Skeletal muscle tissue (tissue), 4 donors: ENCODE data around the gene ZNF398. TPM values are rescaled to one million over a fixed set of nuclear protein-coding genes. Genes with fewer than 3 reads are reported as not detected.

Source experiments
- H3K27ac ChIP-seq: one replicate; pipeline ENCODE4 v1.7.0; 2013; ENCODE audit warnings: mild to moderate bottlenecking, low read depth, low read length, inconsistent platforms
- H3K27me3 ChIP-seq, 3 donors: one replicate each; pipeline ENCODE4 v1.7.0; 2013; ENCODE audit warnings: low read length in 3 of 3; ENCODE audit not compliant: control insufficient read depth in 3 of 3, insufficient read depth in 3 of 3
- H3K36me3 ChIP-seq, 3 donors: one replicate each; pipeline ENCODE4 v1.7.0; 2013; ENCODE audit warnings: low read length in 3 of 3; ENCODE audit not compliant: control insufficient read depth in 3 of 3, insufficient read depth in 3 of 3
- H3K4me1 ChIP-seq, 3 donors: one replicate each; pipeline ENCODE4 v1.7.0; 2013; ENCODE audit warnings: low read length in 3 of 3, mild to moderate bottlenecking in 3 of 3; ENCODE audit not compliant: control insufficient read depth in 3 of 3, insufficient read depth in 3 of 3
- H3K4me3 ChIP-seq, 3 donors: one replicate each; pipeline ENCODE4 v1.7.0; 2013; ENCODE audit warnings: low read length in 3 of 3
- H3K9ac ChIP-seq, 3 donors: one replicate each; pipeline ENCODE4 v1.7.0; 2013; ENCODE audit warnings: low read length in 3 of 3, mild to moderate bottlenecking in 3 of 3, moderate library complexity in 2 of 3, low read depth in 1 of 3
- H3K9me3 ChIP-seq, 3 donors: one replicate each; pipeline ENCODE4 v1.7.0; 2013; ENCODE audit warnings: low read length in 3 of 3; ENCODE audit not compliant: control insufficient read depth in 3 of 3
- total RNA-seq: library from RNA; depleted of rRNA; stranded (reverse); fragments of >200 nt; gene quantifications from one replicate; pipeline ENCODE4 v1.2.3, GENCODE V29; 2014
- donor health status: Osteomylitis.

ZNF398 gene
- total RNA-seq, 1 donor from 2014 or later: 9.4 TPM

DNA sequence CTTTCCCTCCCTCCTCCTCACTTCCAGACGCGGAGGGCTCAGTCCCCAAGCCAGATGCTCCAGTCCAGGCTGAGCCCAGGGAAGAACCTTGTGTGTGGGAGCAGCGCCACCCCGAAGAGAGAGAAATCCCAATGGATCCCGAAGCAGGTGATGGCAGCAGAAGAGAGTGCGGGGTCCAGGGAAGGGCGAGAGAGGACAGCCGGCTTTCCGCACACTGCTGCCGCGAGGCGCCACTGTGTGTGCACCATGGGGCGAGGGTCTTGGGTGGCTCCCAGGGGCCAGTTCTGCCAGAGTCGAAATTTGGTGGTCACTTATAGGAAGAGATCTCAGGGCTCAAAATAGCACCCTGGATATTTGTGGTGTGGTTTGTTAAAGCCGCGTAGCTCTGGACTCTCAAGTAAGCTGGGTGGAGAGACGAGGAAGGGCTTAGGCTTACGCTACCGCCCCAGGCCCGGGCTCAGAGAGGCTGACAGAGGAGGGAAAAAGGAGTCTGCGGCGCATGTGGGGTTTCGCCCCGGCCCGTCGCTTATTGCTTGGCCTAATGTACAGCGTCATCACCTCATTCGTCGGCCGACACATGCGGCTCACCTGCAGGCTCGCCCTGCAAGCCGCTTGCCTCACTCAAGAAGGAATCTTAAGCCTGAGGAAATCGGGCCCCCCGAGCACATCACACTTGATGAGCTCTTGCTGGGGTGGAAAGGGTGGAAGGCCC is 60.2 kb downstream of the ZNF398 start:
- H3K9me3 ChIP-seq: no peaks in the 10 kb centered on the region
- peaks cover 56 to 80% (median 72%) of the 10 kb centered on the region in 3 donors for H3K36me3 ChIP-seq
- H3K9ac ChIP-seq: no peak overlapping the region
- no peaks in the 10 kb centered on the region for H3K4me1 ChIP-seq
- no peak overlapping the region for H3K4me3 ChIP-seq
- no peaks in the 10 kb centered on the region for H3K27me3 ChIP-seq
- H3K27ac ChIP-seq: no peak overlapping the region

DNA sequence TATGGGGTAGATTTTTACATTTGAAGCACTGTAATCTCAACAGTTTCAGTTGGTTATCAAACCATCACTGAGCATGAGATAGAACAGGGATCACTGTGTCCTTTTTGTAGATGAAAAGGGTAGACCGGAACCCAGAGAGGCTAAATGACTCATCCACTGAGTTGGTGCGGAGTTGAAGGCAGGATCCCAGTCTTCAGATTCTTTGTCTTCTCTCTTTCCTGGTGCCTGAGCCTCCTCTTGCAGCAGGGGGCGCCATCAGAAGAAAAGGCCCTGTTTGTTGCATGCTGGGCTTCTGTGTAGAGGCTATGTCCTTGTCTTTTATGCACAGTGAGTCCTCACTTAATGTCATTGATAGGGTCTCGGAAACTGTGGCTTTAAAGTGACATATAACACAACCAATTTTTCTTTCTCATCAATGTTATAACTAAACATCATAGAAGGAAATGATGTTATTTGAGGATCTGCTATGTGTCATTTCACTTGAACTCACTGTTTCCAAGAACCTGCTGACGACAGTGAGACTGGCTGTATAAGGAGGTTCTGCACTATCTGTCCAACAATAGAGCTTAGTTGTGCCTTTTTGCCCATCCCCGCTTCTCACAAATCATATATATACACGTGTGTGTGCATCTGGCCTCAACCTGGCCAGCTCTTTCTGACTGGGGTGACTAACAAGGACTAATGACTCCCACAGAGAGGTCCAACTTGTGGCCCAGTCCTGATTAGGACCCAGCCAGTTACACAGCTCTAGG is 62.4 kb downstream of the ZNF398 start:
- Histone ChIP-seq H3K27me3 (no peaks in the 10 kb centered on the region), H3K27ac (no peak overlapping the region), H3K4me3 (no peak overlapping the region), H3K4me1 (no peaks in the 10 kb centered on the region), H3K9me3 (no peaks in the 10 kb centered on the region), H3K36me3 (peaks cover 66 to 86% (median 78%) of the 10 kb centered on the region in 3 donors), H3K9ac (no peak overlapping the region)

DNA sequence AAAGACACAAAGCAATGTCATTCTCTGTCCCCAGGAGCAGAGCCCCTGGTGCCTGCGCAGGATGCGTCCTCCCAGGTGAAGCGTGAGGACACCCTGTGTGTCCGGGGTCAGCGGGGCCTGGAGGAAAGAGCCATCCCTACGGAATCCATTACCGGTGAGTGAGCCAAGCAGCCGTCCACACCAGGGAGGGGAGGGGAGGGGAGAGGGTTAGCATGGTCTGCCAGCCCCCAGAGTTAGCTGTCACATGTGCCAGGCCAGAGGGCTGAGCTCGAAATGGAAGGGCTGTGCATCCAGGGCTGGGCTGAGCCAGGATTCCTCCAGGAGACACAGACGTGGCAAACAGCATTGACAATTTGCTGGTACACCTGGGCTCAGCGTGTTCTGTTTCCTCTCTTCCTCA is 63.3 kb downstream of the ZNF398 start:
- Histone ChIP-seq H3K9ac (no peak overlapping the region), H3K27me3 (no peaks in the 10 kb centered on the region), H3K27ac (no peak overlapping the region), H3K36me3 (peaks cover 70 to 90% (median 86%) of the 10 kb centered on the region in 3 donors), H3K4me3 (no peak overlapping the region), H3K9me3 (no peaks in the 10 kb centered on the region), H3K4me1 (no peaks in the 10 kb centered on the region)

DNA sequence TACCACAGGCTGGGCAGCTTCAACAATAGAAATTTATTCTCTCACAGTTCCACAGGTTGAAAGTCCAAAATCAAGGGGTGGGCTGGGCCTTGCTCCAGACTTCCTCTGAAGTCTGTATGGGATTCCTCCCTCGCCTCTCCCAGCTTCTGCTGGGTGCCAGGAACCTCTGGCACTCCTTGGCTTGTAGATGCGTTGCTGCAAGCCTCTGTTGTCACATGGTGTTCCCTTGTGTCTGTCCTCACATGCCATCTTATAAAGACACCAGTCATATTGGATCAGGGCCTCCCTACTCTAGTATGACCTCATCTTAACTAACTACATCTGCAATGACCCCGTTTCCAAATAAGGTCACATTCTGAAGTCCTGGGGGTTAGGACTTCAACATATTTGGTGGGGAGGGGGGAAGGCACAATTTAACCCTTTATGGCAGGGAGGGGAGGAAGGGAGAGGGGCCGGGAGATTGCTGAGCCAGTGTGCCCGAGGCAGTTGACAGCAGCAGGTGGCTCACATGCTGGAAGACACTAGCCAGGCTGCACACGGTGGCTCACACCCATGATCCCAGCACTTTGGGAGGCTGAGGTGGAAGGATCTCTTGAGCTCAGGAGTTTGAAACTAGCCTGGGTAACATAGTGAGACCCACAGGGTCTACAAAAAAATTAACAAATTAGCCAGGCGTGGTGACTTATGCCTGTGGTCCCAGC is 66.9 kb downstream of the ZNF398 start:
- no peaks in the 10 kb centered on the region for H3K9me3 ChIP-seq
- H3K27me3 ChIP-seq: no peaks in the 10 kb centered on the region
- H3K36me3 ChIP-seq: peaks cover 68 to 93% (median 86%) of the 10 kb centered on the region in 3 donors
- H3K9ac ChIP-seq: no peak overlapping the region
- no peaks in the 10 kb centered on the region for H3K4me1 ChIP-seq
- H3K4me3 ChIP-seq: no peak overlapping the region
- H3K27ac ChIP-seq: no peak overlapping the region

DNA sequence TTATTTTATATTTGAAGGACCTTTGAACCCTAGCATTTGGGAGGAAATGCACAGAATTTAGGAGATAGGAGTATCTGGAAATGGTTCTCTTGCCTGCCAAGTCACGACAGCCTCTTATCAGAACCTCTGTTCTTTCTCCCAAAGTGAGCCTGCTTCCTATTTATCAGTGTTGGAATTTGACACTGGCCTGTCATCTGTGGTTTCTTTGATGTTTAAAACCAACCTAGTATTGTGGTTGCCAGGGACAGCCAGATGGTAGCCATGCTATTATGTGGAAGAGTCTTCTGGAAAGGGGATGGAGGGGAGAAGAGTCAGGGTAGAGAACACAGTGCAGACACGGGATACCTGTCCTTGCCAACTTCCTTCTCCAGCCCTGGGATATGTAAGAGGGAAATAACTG is 69.1 kb downstream of the ZNF398 start:
- no peaks in the 10 kb centered on the region for H3K27me3 ChIP-seq
- no peak overlapping the region for H3K9ac ChIP-seq
- H3K4me1 ChIP-seq: no peaks in the 10 kb centered on the region
- no peak overlapping the region for H3K4me3 ChIP-seq
- H3K9me3 ChIP-seq: no peaks in the 10 kb centered on the region
- H3K27ac ChIP-seq: no peak overlapping the region
- peaks cover 50 to 79% (median 76%) of the 10 kb centered on the region in 3 donors for H3K36me3 ChIP-seq

DNA sequence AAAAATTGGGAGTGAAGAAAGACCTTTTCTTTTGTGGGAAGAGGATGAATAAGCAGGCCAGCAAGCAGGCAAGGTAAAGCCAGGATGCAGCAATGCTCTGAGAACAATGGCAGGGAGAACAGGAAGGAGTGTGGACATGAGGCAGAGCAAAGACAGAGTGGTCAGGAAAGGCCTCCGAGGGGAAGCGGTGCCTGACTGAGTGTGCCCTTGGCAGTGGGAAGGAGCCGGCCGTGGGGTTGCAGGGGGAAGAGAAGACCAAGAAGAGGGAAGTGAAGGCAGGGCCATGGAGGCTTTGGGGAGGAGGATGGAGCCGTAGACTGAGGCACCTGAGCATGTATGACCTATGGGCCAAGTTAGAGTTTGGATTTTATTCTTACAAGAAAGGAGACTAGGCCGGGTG is 70.3 kb downstream of the ZNF398 start:
- Histone ChIP-seq H3K27me3 (no peaks in the 10 kb centered on the region), H3K27ac (no peak overlapping the region), H3K9me3 (no peaks in the 10 kb centered on the region), H3K4me3 (no peak overlapping the region), H3K4me1 (no peaks in the 10 kb centered on the region), H3K9ac (no peak overlapping the region), H3K36me3 (peaks cover 50 to 69% (median 68%) of the 10 kb centered on the region in 3 donors)

DNA sequence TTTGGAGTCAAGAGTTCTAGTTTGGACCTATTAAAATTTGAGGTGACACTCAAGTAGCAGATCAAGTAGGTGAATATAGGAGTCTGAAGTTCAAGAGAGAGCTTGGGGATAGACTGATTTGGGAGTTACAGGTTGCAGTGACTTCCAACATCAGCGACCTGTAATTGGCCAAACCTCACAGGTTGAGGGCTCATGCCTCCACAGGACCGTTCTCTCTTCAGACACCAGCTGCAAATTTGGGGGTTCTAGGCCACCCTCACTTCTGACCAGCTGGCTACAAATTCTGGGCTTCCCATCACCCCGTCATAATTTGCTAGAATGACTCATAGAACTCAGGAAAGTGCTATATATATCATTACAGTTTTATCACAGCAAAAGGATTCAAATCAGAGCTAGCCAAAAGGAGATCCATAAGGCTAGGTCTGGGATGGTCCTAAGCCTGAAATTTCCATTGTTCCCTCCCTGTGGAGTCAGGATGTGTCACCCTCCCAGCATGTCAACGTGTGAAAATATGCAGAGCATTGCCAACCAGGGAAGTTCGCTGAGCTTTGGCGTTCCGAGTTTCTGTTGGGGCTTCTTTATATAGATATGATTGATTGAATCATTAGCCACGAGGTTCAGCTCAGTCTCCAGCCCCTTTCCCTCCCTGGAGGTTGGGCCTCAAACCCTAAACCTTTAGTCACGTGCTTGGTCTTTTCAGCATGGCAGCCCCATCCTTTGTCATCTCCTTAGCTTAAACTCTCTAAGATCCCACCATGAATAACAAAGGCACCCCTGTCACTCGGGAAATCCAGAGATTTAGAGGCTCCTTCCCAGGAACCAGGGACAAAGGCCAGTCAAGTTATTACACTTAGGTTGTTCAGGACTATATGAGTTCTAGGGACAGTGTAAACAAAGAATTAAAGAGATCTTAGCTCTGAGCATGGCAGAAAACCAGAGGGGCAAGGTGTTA is 71.5 kb downstream of the ZNF398 start:
- H3K36me3 ChIP-seq: peaks cover 40 to 62% (median 57%) of the 10 kb centered on the region in 3 donors

DNA sequence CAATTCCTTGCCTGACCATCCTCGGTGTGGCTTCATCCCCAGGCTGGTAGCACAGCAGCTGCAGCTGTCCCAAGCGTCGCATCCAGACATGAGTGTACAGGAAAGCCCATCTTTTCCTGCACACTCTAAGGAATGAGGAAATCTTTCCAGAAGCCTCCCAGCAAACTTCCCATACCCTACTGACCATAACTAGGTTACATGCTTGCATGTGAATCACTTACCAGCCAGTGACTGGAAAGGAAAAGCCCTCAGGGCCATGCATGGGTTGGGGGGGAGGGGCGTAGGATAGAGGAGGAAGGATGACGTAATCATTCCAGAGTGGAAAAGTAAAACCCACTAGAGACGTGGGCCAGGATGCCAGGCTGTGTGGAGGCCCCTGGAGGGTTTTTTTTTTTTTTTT is 73.3 kb downstream of the ZNF398 start:
- Histone ChIP-seq H3K4me3 (no peak overlapping the region), H3K27me3 (no peaks in the 10 kb centered on the region), H3K9me3 (no peaks in the 10 kb centered on the region), H3K36me3 (peaks cover 40 to 59% (median 50%) of the 10 kb centered on the region in 3 donors), H3K27ac (no peak overlapping the region), H3K4me1 (no peaks in the 10 kb centered on the region), H3K9ac (no peak overlapping the region)

More for the DNA sequence above, 71.5 kb downstream of the ZNF398 start:
- Histone ChIP-seq H3K27ac (no peak overlapping the region), H3K27me3 (no peaks in the 10 kb centered on the region), H3K4me1 (no peaks in the 10 kb centered on the region), H3K4me3 (no peak overlapping the region), H3K9me3 (no peaks in the 10 kb centered on the region), H3K9ac (no peak overlapping the region)

DNA sequence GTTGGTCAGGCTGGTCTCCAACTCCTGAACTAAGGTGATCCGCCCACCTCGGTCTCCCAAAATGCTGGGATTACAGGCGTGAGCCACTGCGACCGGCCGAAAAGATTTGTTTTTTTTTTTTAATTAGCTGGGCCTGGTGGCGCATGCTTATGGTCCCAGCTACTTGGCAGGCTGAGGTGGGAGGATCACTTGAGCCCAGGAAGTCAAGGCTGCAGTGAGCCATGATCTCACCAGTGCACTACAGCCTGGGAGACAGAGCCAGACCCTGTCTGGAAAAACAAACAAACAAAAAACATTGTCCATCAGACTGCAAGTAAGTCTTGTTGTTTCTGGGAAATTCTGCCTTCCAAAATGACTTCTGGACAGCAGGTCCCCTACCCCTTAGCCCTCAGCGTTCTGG is 75.9 kb downstream of the ZNF398 start:
- Histone ChIP-seq H3K9ac (no peak overlapping the region), H3K4me1 (no peaks in the 10 kb centered on the region), H3K9me3 (no peaks in the 10 kb centered on the region), H3K36me3 (peaks cover 34 to 38% (median 35%) of the 10 kb centered on the region in 3 donors), H3K27ac (no peak overlapping the region), H3K4me3 (no peak overlapping the region), H3K27me3 (no peaks in the 10 kb centered on the region)
